ENCODE measurements around the gene IRF2BPL. TPM values are rescaled to one million over a fixed set of nuclear protein-coding genes. Genes with fewer than 3 reads are reported as not detected.

IRF2BPL gene
- total RNA-seq, 1 experiment from 2014 or later, result 113 TPM

DNA sequence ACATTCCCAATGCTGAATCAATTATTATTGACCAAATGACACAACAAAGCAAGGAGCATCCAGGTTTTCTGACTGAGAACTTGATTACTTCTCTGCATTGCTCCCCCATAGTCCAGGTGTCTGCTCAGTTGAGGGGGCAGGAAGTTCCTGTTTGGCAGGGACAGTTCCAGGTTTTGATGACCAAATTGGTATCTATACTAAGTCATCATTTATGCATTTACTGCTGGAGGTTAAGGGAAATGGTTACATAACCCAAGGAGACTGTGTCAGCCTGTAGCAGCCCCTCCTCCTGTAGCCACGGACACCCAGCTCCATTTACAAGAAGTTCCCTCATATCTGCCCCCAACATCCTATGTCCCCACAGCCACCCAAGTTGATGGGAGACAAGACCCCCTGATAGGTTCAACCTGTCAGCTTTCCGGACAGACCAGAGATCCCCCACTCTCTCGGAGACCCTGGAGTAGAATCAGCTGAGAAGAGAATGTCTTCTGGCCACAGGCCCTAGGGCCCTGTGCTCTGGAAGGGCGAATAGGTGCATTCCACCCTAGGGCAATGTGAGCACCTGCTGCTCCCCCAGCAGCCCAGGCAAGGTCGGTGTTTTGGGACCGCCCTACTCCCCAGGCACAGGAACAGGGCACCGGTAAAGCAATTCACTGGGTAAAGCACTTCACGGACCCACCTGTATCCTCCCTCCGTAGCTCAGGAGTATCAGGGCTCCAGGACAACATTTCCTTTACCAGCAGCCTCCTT lies 23.6 kb downstream of the IRF2BPL start:
- ATAC-seq (0 out of 2 replicates have a peak, but pooled peaks have one; percentile 2), DNase-seq (peak; percentile 55)
- CTCF ChIA-PET, result no interaction called here
- Histone ChIP-seq H3K27ac (ENCODE audit: low read length) (peak overlapping the region; percentile 85), H3K9me2 (replicated peaks; ENCODE audit: low read length) (no peaks in the 10 kb centered on the region), H3K36me3 (ENCODE audit: low read depth, low read length) (no peaks in the 10 kb centered on the region), H3K79me2 (ENCODE audit: low read length) (no peaks in the 10 kb centered on the region), H3F3A (ENCODE audit: low read length, unreplicated experiment) (peaks cover 9% of the 10 kb centered on the region), H3K4me2 (ENCODE audit: low read length) (peak overlapping the region; percentile 78), H3K4me3 (ENCODE audit: low read length) (peak overlapping the region; percentile 17; the same call in 1 of the 2 replicates), H4K20me1 (ENCODE audit: low read length) (no peaks in the 10 kb centered on the region), H2AFZ (ENCODE audit: low read length) (no peak overlapping the region), H3K9ac (ENCODE audit: low read length) (no peak overlapping the region; the same call in 1 of the 2 replicates), H3K9me3 (ENCODE audit: low read length) (no peaks in the 10 kb centered on the region), H3K27me3 (ENCODE audit: low read length) (no peaks in the 10 kb centered on the region), H3K4me1 (ENCODE audit: insufficient read depth, low read length) (peaks cover 65% of the 10 kb centered on the region)
- intact Hi-C loops (cut with micrococcal nuclease), result loop anchor here (1.0 to 5.0 kb wide), 2 partner anchors 17 to 43 kb away; no protein-coding TSS in a partner anchor
- POLR2A ChIA-PET (ENCODE audit: unreplicated experiment), result no interaction called here
- no TSS peak for BruUV-seq (replicated peaks)
- TF ChIP-seq EZH2 (IDR thresholded peaks at IDR 0.05; ENCODE audit: low read length, unreplicated experiment) (no peak), CTCF (conservative IDR thresholded peaks at IDR 0.05; ENCODE audit: low read depth, low read length) (no peak), EZH2phosphoT487 (IDR thresholded peaks at IDR 0.05; ENCODE audit: borderline replicate concordance, low read length) (no peak)

DNA sequence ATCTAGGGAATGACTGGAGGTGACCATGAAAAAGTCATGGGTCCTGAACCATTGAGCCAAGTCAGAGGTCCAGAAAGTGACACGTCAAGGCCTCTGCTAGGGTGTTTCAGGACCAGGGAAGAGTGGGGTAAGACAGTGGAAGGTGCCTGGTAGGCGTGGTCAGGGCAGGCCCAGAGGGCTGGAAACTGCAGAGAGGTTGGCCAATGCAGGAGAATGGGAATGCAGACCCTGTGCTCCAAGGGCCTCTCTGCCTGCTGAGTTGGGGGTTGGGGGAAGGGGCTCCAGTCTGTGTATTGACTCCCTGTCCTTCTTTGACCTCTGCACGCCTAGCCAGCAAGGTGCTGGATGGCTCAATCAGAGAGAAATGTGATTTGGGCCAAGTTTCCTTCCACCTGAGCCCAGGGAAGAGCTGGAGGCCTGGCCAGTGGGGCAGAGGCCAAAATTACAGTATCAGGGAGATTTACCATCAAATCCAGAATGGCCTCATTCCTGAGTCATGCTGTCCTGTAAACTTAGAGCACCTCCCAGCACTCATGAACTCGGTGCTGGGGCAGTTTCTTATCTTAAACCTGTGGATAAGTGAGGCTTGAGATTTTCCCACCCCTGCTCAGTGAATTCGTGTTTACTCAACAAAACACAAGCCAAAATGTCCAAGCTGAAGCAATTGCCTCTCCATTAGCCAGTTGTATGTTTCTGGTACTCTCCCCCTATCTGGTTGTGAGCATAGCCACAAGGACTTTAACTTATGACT lies 24.4 kb downstream of the IRF2BPL start:
- POLR2A ChIA-PET (ENCODE audit: unreplicated experiment), result no interaction called here
- TF ChIP-seq CTCF (conservative IDR thresholded peaks at IDR 0.05; ENCODE audit: low read depth, low read length) (no peak), EZH2phosphoT487 (IDR thresholded peaks at IDR 0.05; ENCODE audit: borderline replicate concordance, low read length) (no peak), EZH2 (IDR thresholded peaks at IDR 0.05; ENCODE audit: low read length, unreplicated experiment) (no peak)

More for the DNA sequence above, 24.4 kb downstream of the IRF2BPL start:
- BruUV-seq (replicated peaks), result no TSS peak
- H2AFZ ChIP-seq (ENCODE audit: low read length), result peak overlapping the region; percentile 5; the same call in 1 of the 2 replicates
- DNase-seq (peak; percentile 82), ATAC-seq (peak; percentile 64)
- H3K36me3 ChIP-seq (ENCODE audit: low read depth, low read length), result no peaks in the 10 kb centered on the region
- intact Hi-C loops (cut with micrococcal nuclease), result loop anchor here (1.0 to 5.0 kb wide), 2 partner anchors 18 to 42 kb away; no protein-coding TSS in a partner anchor
- H3K9me3 ChIP-seq (ENCODE audit: low read length), result no peaks in the 10 kb centered on the region
- H3K4me3 ChIP-seq (ENCODE audit: low read length), result peak overlapping the region; percentile 17; the same call in 1 of the 2 replicates
- CTCF ChIA-PET, result no interaction called here
- H3K27ac ChIP-seq (ENCODE audit: low read length), result peak overlapping the region; percentile 85
- H4K20me1 ChIP-seq (ENCODE audit: low read length), result no peaks in the 10 kb centered on the region
- peaks cover 9% of the 10 kb centered on the region for H3F3A ChIP-seq (ENCODE audit: low read length, unreplicated experiment)
- H3K4me2 ChIP-seq (ENCODE audit: low read length), result peak overlapping the region; percentile 78
- H3K4me1 ChIP-seq (ENCODE audit: insufficient read depth, low read length), result peaks cover 60% of the 10 kb centered on the region
- H3K9me2 ChIP-seq (replicated peaks; ENCODE audit: low read length), result no peaks in the 10 kb centered on the region
- no peaks in the 10 kb centered on the region for H3K27me3 ChIP-seq (ENCODE audit: low read length)
- no peaks in the 10 kb centered on the region for H3K79me2 ChIP-seq (ENCODE audit: low read length)
- H3K9ac ChIP-seq (ENCODE audit: low read length), result no peak overlapping the region; the same call in 1 of the 2 replicates

All from PC-3 (cell line).